ENCODE results near the gene LIPA.

DNA sequence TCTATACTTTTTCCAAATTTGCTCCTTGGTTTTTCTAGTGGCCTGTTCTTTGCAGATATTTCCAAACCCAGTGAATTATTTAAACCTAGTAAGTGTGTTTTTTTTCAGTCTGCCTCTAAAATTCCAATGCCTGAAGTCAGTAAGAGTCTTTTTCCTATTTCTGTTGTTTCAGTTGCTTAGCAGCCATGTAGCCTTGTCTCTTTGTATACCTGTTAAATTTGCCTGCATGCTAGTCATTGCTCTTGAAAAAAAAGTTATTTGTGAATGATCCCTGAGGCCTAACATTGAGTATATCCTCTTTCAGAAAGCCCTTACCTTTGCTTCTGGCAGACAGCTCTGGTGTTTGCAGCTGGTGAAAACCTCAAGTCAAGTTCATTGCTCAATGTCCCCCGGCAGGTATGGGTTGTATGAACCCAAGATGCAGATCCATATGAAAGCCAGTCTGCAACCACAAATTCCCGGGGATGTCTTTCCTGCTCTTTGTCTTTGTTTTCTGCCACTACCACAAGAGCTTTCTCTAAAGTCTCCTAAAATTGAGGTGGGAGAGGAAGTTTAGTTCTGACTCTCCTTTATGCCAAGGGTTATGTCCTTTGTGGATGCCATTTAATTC lies 80.2 kb downstream of the LIPA start:
- TF ChIP-seq, protein P1, sequence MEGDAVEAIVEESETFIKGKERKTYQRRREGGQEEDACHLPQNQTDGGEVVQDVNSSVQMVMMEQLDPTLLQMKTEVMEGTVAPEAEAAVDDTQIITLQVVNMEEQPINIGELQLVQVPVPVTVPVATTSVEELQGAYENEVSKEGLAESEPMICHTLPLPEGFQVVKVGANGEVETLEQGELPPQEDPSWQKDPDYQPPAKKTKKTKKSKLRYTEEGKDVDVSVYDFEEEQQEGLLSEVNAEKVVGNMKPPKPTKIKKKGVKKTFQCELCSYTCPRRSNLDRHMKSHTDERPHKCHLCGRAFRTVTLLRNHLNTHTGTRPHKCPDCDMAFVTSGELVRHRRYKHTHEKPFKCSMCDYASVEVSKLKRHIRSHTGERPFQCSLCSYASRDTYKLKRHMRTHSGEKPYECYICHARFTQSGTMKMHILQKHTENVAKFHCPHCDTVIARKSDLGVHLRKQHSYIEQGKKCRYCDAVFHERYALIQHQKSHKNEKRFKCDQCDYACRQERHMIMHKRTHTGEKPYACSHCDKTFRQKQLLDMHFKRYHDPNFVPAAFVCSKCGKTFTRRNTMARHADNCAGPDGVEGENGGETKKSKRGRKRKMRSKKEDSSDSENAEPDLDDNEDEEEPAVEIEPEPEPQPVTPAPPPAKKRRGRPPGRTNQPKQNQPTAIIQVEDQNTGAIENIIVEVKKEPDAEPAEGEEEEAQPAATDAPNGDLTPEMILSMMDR (conservative IDR thresholded peaks at IDR 0.05; ENCODE audit: low read length): no peak
- no peak for TF ChIP-seq EZH2phosphoT487 (IDR thresholded peaks at IDR 0.05; ENCODE audit: borderline replicate concordance)

All from Loucy (cell line).